ENCODE measurements around the gene MCTP1. TPM values are rescaled to one million over a fixed set of nuclear protein-coding genes. Genes with fewer than 3 reads are reported as not detected.

MCTP1 gene
- total RNA-seq, 1 donor from 2014 or later: 3.4 TPM

DNA sequence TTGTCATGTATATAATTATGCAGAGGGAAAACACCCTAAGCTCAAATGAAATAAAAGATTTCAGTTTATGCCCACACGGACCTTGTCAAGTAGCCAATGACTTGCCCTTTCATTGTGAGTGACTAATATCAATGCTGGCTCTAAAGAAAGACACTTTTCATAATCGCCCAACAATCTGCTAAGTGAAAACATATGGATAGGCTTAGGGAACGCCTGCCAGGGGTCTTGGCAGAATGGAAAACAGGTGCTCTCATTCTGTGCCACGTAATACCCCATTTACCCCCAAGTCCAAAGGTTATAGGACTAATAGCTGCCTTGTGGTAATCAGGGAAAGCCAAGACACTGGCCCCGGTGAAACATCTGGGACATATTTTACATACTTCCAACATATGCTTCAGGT is 508.7 kb downstream of the MCTP1 start:
- Mint-ChIP-seq H3K4me3 (ENCODE audit: unreplicated experiment) (no peak overlapping the region), H3K36me3 (ENCODE audit: low read depth) (no peaks in the 10 kb centered on the region), H3K27me3 (ENCODE audit: low read depth) (no peaks in the 10 kb centered on the region), H3K27ac (ENCODE audit: unreplicated experiment) (no peak overlapping the region), H3K4me1 (ENCODE audit: low read depth) (no peaks in the 10 kb centered on the region), H3K9me3 (ENCODE audit: low read depth) (peaks cover 4% of the 10 kb centered on the region)
- TF ChIP-seq, protein P1, sequence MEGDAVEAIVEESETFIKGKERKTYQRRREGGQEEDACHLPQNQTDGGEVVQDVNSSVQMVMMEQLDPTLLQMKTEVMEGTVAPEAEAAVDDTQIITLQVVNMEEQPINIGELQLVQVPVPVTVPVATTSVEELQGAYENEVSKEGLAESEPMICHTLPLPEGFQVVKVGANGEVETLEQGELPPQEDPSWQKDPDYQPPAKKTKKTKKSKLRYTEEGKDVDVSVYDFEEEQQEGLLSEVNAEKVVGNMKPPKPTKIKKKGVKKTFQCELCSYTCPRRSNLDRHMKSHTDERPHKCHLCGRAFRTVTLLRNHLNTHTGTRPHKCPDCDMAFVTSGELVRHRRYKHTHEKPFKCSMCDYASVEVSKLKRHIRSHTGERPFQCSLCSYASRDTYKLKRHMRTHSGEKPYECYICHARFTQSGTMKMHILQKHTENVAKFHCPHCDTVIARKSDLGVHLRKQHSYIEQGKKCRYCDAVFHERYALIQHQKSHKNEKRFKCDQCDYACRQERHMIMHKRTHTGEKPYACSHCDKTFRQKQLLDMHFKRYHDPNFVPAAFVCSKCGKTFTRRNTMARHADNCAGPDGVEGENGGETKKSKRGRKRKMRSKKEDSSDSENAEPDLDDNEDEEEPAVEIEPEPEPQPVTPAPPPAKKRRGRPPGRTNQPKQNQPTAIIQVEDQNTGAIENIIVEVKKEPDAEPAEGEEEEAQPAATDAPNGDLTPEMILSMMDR (IDR thresholded peaks at IDR 0.05): no peak
- no peak for DNase-seq (ENCODE audit: low spot score)

DNA sequence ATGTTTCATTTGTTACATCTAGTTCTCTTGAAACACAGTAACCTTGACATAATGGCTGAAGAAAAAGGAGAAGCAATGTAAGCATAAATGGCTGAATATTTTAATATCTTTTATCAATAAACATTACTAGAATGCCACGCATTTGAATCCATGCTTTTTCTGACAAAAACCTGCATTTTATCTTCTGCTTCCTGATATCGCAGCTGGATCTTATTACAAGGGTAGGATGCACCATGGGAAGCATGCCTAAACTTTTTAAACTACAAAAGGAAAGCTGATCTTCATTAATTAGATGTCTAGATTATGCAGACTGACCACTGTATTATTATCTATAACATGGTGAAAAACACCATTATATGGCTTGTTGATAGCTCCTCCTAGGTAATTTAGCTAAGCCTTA is 509.8 kb downstream of the MCTP1 start:
- H3K4me1 Mint-ChIP-seq (ENCODE audit: low read depth): no peaks in the 10 kb centered on the region
- DNase-seq (ENCODE audit: low spot score): no peak
- H3K27ac Mint-ChIP-seq (ENCODE audit: unreplicated experiment): no peak overlapping the region
- no peaks in the 10 kb centered on the region for H3K27me3 Mint-ChIP-seq (ENCODE audit: low read depth)
- no peaks in the 10 kb centered on the region for H3K36me3 Mint-ChIP-seq (ENCODE audit: low read depth)
- H3K9me3 Mint-ChIP-seq (ENCODE audit: low read depth): peaks cover 4% of the 10 kb centered on the region
- H3K4me3 Mint-ChIP-seq (ENCODE audit: unreplicated experiment): no peak overlapping the region
- TF ChIP-seq, protein P1 (IDR thresholded peaks at IDR 0.05): no peak

DNA sequence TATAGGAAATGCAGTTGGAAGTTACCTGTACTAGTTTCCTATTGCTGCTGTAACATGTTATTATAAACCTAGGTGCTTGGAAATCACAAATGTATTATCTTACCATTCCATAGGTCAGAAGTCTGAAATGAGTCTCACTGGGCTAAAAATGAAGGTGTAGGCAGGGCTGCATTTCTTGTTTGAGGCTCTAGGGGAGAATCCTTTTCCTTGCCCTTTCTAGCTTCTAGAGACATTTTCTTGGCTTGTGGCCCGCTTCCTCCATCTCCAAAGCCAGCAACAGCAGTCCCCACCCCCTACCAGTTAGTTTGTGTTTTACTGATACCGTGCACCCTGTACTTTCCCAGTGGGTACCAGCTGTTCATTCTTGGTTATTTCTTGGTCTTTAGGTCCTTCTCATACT is 513.2 kb downstream of the MCTP1 start:
- Mint-ChIP-seq H3K4me1 (ENCODE audit: low read depth) (no peaks in the 10 kb centered on the region), H3K27me3 (ENCODE audit: low read depth) (no peaks in the 10 kb centered on the region), H3K9me3 (ENCODE audit: low read depth) (peaks cover 7% of the 10 kb centered on the region), H3K4me3 (ENCODE audit: unreplicated experiment) (no peak overlapping the region), H3K27ac (ENCODE audit: unreplicated experiment) (no peak overlapping the region), H3K36me3 (ENCODE audit: low read depth) (no peaks in the 10 kb centered on the region)
- TF ChIP-seq, protein P1 (IDR thresholded peaks at IDR 0.05): no peak
- DNase-seq (ENCODE audit: low spot score): no peak

DNA sequence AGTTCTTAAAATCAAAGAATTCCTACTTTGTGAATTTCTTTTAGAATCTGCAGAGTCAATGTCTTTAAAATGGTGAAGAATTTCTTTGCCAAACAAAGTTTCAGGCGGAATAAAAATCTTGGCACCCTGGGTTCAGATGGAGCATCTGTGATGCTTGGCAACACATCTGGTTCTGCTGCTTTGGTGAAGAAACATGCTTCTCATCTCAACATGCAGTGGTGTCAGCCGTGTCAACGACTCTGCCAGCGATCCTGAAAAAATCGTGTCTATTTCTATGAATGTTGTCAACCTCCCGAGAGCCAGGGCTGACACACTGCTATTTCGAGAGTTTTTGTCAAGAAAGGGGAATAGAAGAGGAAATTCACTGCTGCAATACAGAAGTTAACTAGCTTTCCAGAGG is 514.9 kb downstream of the MCTP1 start:
- TF ChIP-seq, protein P1 (IDR thresholded peaks at IDR 0.05): no peak
- H3K36me3 Mint-ChIP-seq (ENCODE audit: low read depth): no peaks in the 10 kb centered on the region
- H3K27me3 Mint-ChIP-seq (ENCODE audit: low read depth): no peaks in the 10 kb centered on the region
- H3K9me3 Mint-ChIP-seq (ENCODE audit: low read depth): peaks cover 7% of the 10 kb centered on the region
- H3K4me3 Mint-ChIP-seq (ENCODE audit: unreplicated experiment): no peak overlapping the region
- DNase-seq (ENCODE audit: low spot score): no peak
- H3K27ac Mint-ChIP-seq (ENCODE audit: unreplicated experiment): no peak overlapping the region
- no peaks in the 10 kb centered on the region for H3K4me1 Mint-ChIP-seq (ENCODE audit: low read depth)

DNA sequence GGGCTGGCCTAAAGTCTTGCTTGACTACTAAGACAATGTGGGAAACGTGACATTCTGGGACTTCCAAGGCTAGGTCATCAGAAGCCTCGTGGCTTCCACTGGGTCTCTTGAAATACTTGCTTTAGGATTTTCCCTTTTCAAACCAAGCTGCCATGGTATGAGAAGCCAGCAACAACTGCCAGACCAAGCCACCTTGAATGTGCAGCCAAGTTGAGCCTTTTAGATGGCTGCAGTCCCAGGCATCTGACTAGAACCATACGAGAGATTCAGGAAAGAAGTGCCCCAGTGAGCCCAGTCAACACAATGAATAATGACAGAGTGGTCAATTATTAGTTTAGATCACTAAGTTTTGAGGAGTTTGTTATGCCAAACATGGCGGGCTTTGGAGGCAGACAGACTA is 523.1 kb downstream of the MCTP1 start:
- Mint-ChIP-seq H3K9me3 (ENCODE audit: low read depth) (peaks cover 8% of the 10 kb centered on the region), H3K4me3 (ENCODE audit: unreplicated experiment) (no peak overlapping the region), H3K4me1 (ENCODE audit: low read depth) (no peaks in the 10 kb centered on the region), H3K27me3 (ENCODE audit: low read depth) (no peaks in the 10 kb centered on the region), H3K27ac (ENCODE audit: unreplicated experiment) (no peak overlapping the region), H3K36me3 (ENCODE audit: low read depth) (no peaks in the 10 kb centered on the region)
- TF ChIP-seq, protein P1 (IDR thresholded peaks at IDR 0.05): no peak
- no peak for DNase-seq (ENCODE audit: low spot score)
